Measurements from ENCODE around the gene GATAD2A. TPM values are rescaled to one million over a fixed set of nuclear protein-coding genes. Genes with fewer than 3 reads are reported as not detected.

Gene GATAD2A
- total and polyA plus RNA-seq, 9 of the 15 experiments (the other 6 are each of a cell fraction or from before 2014, with no cell fraction given): 2.4 to 226 (median 44.2) TPM

- no TSS peak for BruUV-seq (replicated peaks)
- in situ Hi-C loops (cut with MboI) (no loop called here), intact Hi-C loops (cut with micrococcal nuclease) (no loop called here)
- no peak overlapping the region for H2AFZ ChIP-seq (ENCODE audit: low read depth, low read length)
- peak overlapping the region; percentile 37; the same call in 2 of the 3 replicates for H3K27ac ChIP-seq (ENCODE audit: extremely low read depth, low read depth, low read length)
- H3K9ac ChIP-seq (ENCODE audit: insufficient read depth in 1 of 2, low read depth in 2 of 2, low read length in 2 of 2): peak overlapping the region; percentile 20 to 88; a peak in 3 of 4 replicates
- no peak overlapping the region for H3K4me3 ChIP-seq
- TF ChIP-seq ARID2 (IDR thresholded peaks at IDR 0.05) (no peak), FOXM1 (IDR thresholded peaks at IDR 0.05; ENCODE audit: low read depth) (no peak), FOXM1 (CRISPR knock-in tag; IDR thresholded peaks at IDR 0.05; ENCODE audit: low read depth) (no peak), KAT8 (IDR thresholded peaks at IDR 0.05; ENCODE audit: low read depth) (no peak), SETDB1 (IDR thresholded peaks at IDR 0.05; ENCODE audit: low read length) (no peak), U2AF2 (optimal IDR thresholded peaks at IDR 0.05; ENCODE audit: low read depth, low read length) (no peak), ZNF785 (CRISPR knock-in tag; IDR thresholded peaks at IDR 0.05) (no peak), GTF2E2 (tag; IDR thresholded peaks at IDR 0.05) (no peak), ZNF253 (CRISPR knock-in tag; conservative IDR thresholded peaks at IDR 0.05) (no peak), EP300 (IDR thresholded peaks at IDR 0.05; ENCODE audit: low read length) (no peak), TCFL5 (CRISPR knock-in tag; conservative IDR thresholded peaks at IDR 0.05) (no peak), THRB (CRISPR knock-in tag; conservative IDR thresholded peaks at IDR 0.05) (no peak), ZC3H11A (IDR thresholded peaks at IDR 0.05; ENCODE audit: low read depth, low read length) (no peak), DMBX1 (CRISPR knock-in tag; IDR thresholded peaks at IDR 0.05; ENCODE audit: borderline replicate concordance) (no peak), MYNN (IDR thresholded peaks at IDR 0.05) (no peak), MYNN (CRISPR knock-in tag; IDR thresholded peaks at IDR 0.05) (no peak), HCFC1 (IDR thresholded peaks at IDR 0.05; ENCODE audit: low read depth, low read length) (no peak), ZNF764 (CRISPR knock-in tag; IDR thresholded peaks at IDR 0.05; ENCODE audit: low read depth) (no peak)
- TF ChIP-seq, protein P1, sequence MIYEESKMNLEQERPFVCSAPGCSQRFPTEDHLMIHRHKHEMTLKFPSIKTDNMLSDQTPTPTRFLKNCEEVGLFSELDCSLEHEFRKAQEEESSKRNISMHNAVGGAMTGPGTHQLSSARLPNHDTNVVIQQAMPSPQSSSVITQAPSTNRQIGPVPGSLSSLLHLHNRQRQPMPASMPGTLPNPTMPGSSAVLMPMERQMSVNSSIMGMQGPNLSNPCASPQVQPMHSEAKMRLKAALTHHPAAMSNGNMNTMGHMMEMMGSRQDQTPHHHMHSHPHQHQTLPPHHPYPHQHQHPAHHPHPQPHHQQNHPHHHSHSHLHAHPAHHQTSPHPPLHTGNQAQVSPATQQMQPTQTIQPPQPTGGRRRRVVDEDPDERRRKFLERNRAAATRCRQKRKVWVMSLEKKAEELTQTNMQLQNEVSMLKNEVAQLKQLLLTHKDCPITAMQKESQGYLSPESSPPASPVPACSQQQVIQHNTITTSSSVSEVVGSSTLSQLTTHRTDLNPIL (CRISPR knock-in tag; IDR thresholded peaks at IDR 0.05): no peak
- H3K36me3 ChIP-seq (ENCODE audit: control insufficient read depth, insufficient read depth, low read length): peaks cover 74% of the 10 kb centered on the region
- ATAC-seq: no peak
- FAIRE-seq: peak; percentile 40
- ChIA-PET POLR2A (interaction anchor here (0.5 kb wide), 1 partner anchor 32 kb away, joined by 3 read pairs; no protein-coding TSS in a partner anchor), CTCF (ENCODE audit: low intra/inter-chr PET ratio) (no interaction called here)
- H3K79me2 ChIP-seq (ENCODE audit: control insufficient read depth, insufficient read depth, low read length): peaks cover 99% of the 10 kb centered on the region
- peaks cover 41% of the 10 kb centered on the region for H4K20me1 ChIP-seq (replicated peaks; ENCODE audit: control insufficient read depth, insufficient read depth, low read length)
- WGBS (ENCODE audit: insufficient coverage, low coverage, missing lambda C conversion rate): 95% methylated on average over 4 of the region's 4 CpGs
- peaks cover 8% of the 10 kb centered on the region for H3K9me1 ChIP-seq (ENCODE audit: control insufficient read depth, insufficient read depth, low read length)
- no peak for DNase-seq (ENCODE audit: extremely low read depth in 1 of 4, low spot score in 3 of 4)
- peak overlapping the region; percentile 28; the same call in 1 of the 2 replicates for H3K4me2 ChIP-seq (ENCODE audit: insufficient read depth, low read length)
- H3K27me3 ChIP-seq (ENCODE audit: control insufficient read depth in 2 of 2, insufficient read depth in 2 of 2, low read length in 2 of 2): no peaks in the 10 kb centered on the region
- peaks cover 34 to 61% of the 10 kb centered on the region in 2 experiments for H3K4me1 ChIP-seq (replicated peaks in 1 of 2; ENCODE audit: control insufficient read depth in 2 of 2, insufficient read depth in 2 of 2, low read length in 2 of 2)
- peaks cover 3% of the 10 kb centered on the region; the same call in 1 of the 2 replicates for H3K9me3 ChIP-seq (replicated peaks; ENCODE audit: control insufficient read depth, insufficient read depth, low read depth, low read length)
Measured at GRCh38 chr19:19461306-19461670, 55.8 kb downstream of the GATAD2A start.
